ENCODE data around the gene YBEY.

- TF ChIP-seq CTCF (conservative IDR thresholded peaks at IDR 0.05; ENCODE audit: low read depth, low read length): no peak
- TF ChIP-seq EZH2 (IDR thresholded peaks at IDR 0.05; ENCODE audit: borderline replicate concordance, low read depth, low read length, poor library complexity, severe bottlenecking): no peak
Observed at GRCh38 chr21:46295177-46295770, 9.1 kb downstream of the YBEY start.
